Measurements from ENCODE around the gene LSM12. TPM values are rescaled to one million over a fixed set of nuclear protein-coding genes. Genes with fewer than 3 reads are reported as not detected.

The LSM12 gene
- total and polyA plus RNA-seq, 7 experiments from 2014 or later, result 29.3 to 72.5 (median 39.9) TPM

GRCh38 chr17:44095647-44096496 is 29.4 kb upstream of the LSM12 start:
- intact Hi-C loops (cut with micrococcal nuclease), result no loop called here
- H3K9me3 Mint-ChIP-seq, result no peaks in the 10 kb centered on the region

GRCh38 chr17:44095388-44095646 is 28.8 kb upstream of the LSM12 start:
- Histone ChIP-seq H3K4me3 (ENCODE audit: low read length) (no peak overlapping the region), H3K9me3 (ENCODE audit: control insufficient read depth in 2 of 3, low read length in 3 of 3) (no peaks in the 10 kb centered on the region), H3K4me1 (ENCODE audit: control insufficient read depth in 2 of 2, insufficient read depth in 2 of 2, low read length in 2 of 2) (peaks cover 0 to 12% of the 10 kb centered on the region in 2 donors), H3K27ac (ENCODE audit: low read depth, low read length) (peak overlapping the region; percentile 21), H3K27me3 (ENCODE audit: control insufficient read depth in 2 of 2, insufficient read depth in 2 of 2, low read length in 2 of 2) (no peaks in the 10 kb centered on the region), H3K36me3 (ENCODE audit: control insufficient read depth in 2 of 3, insufficient read depth in 3 of 3, low read length in 3 of 3) (peaks cover 0 to 30% (median 0%) of the 10 kb centered on the region in 3 experiments)
- no peaks in the 10 kb centered on the region for H3K27me3 Mint-ChIP-seq
- ATAC-seq (no peak), DNase-seq (no peak)
- POLR2A ChIA-PET, result interaction anchor here (0.6 kb wide), 1 partner anchor 374 kb away, joined by 3 read pairs; no protein-coding TSS in a partner anchor
- CTCF ChIA-PET, result no interaction called here
- peak overlapping the region in 3 of 9 donors; percentile 34 to 70 (median 56) for H3K27ac Mint-ChIP-seq
- peaks cover 0 to 8% (median 0%) of the 10 kb centered on the region in 5 donors for H3K36me3 Mint-ChIP-seq
- H3K9me3 Mint-ChIP-seq, result no peaks in the 10 kb centered on the region
- peak overlapping the region in 1 of 10 donors; percentile 47 for H3K4me3 Mint-ChIP-seq
- intact Hi-C loops (cut with micrococcal nuclease), result no loop called here
- H3K4me1 Mint-ChIP-seq, result peaks cover 7 to 20% (median 12%) of the 10 kb centered on the region in 7 donors

More at GRCh38 chr17:44095647-44096496, 29.4 kb upstream of the LSM12 start:
- H3K27ac Mint-ChIP-seq, result peak overlapping the region in 6 of 9 donors; percentile 34 to 78 (median 56)
- H3K4me1 Mint-ChIP-seq, result peaks cover 7 to 20% (median 12%) of the 10 kb centered on the region in 7 donors
- DNase-seq (no peak), ATAC-seq (peak; percentile 33)
- no peaks in the 10 kb centered on the region for H3K27me3 ChIP-seq (ENCODE audit: control insufficient read depth in 2 of 2, insufficient read depth in 2 of 2, low read length in 2 of 2)
- H3K27ac ChIP-seq (ENCODE audit: low read depth, low read length), result peak overlapping the region; percentile 21
- no peak overlapping the region for H3K4me3 ChIP-seq (ENCODE audit: low read length)
- H3K4me3 Mint-ChIP-seq, result peak overlapping the region in 7 of 10 donors; percentile 9 to 47 (median 34)
- peaks cover 0 to 29% (median 0%) of the 10 kb centered on the region in 3 experiments for H3K36me3 ChIP-seq (ENCODE audit: control insufficient read depth in 2 of 3, insufficient read depth in 3 of 3, low read length in 3 of 3)
- CTCF ChIA-PET, result no interaction called here
- POLR2A ChIA-PET, result interaction anchor here (0.6 kb wide), 1 partner anchor 375 kb away, joined by 3 read pairs; no protein-coding TSS in a partner anchor
- H3K36me3 Mint-ChIP-seq, result peaks cover 0 to 8% (median 0%) of the 10 kb centered on the region in 5 donors
- H3K9me3 ChIP-seq (ENCODE audit: control insufficient read depth in 2 of 3, low read length in 3 of 3), result no peaks in the 10 kb centered on the region
- H3K4me1 ChIP-seq (ENCODE audit: control insufficient read depth in 2 of 2, insufficient read depth in 2 of 2, low read length in 2 of 2), result peaks cover 0 to 12% of the 10 kb centered on the region in 2 donors
- no peaks in the 10 kb centered on the region for H3K27me3 Mint-ChIP-seq

GRCh38 chr17:44094701-44095387 is 28.4 kb upstream of the LSM12 start:
- Mint-ChIP-seq H3K4me1 (peaks cover 7 to 20% (median 12%) of the 10 kb centered on the region in 7 donors), H3K4me3 (no peak overlapping the region), H3K27ac (no peak overlapping the region), H3K27me3 (no peaks in the 10 kb centered on the region), H3K9me3 (no peaks in the 10 kb centered on the region), H3K36me3 (peaks cover 0 to 8% (median 0%) of the 10 kb centered on the region in 5 donors)
- no peaks in the 10 kb centered on the region for H3K27me3 ChIP-seq (ENCODE audit: control insufficient read depth in 2 of 2, insufficient read depth in 2 of 2, low read length in 2 of 2)
- H3K27ac ChIP-seq (ENCODE audit: low read depth, low read length), result no peak overlapping the region
- intact Hi-C loops (cut with micrococcal nuclease), result no loop called here
- ATAC-seq (no peak), DNase-seq (no peak)
- no peaks in the 10 kb centered on the region for H3K9me3 ChIP-seq (ENCODE audit: control insufficient read depth in 2 of 3, low read length in 3 of 3)
- peaks cover 0 to 12% of the 10 kb centered on the region in 2 donors for H3K4me1 ChIP-seq (ENCODE audit: control insufficient read depth in 2 of 2, insufficient read depth in 2 of 2, low read length in 2 of 2)
- ChIA-PET POLR2A (no interaction called here), CTCF (no interaction called here)
- H3K36me3 ChIP-seq (ENCODE audit: control insufficient read depth in 2 of 3, insufficient read depth in 3 of 3, low read length in 3 of 3), result peaks cover 0 to 30% (median 0%) of the 10 kb centered on the region in 3 experiments
- no peak overlapping the region for H3K4me3 ChIP-seq (ENCODE audit: low read length)

- H3K27ac ChIP-seq (ENCODE audit: low read depth, low read length), result no peak overlapping the region
- H3K9me3 Mint-ChIP-seq, result no peaks in the 10 kb centered on the region
- peaks cover 0 to 12% of the 10 kb centered on the region in 2 donors for H3K4me1 ChIP-seq (ENCODE audit: control insufficient read depth in 2 of 2, insufficient read depth in 2 of 2, low read length in 2 of 2)
- H3K27me3 Mint-ChIP-seq, result no peaks in the 10 kb centered on the region
- H3K27ac Mint-ChIP-seq, result no peak overlapping the region
- POLR2A ChIA-PET, result no interaction called here
- H3K9me3 ChIP-seq (ENCODE audit: control insufficient read depth in 2 of 3, low read length in 3 of 3), result no peaks in the 10 kb centered on the region
- H3K4me3 Mint-ChIP-seq, result no peak overlapping the region
- H3K27me3 ChIP-seq (ENCODE audit: control insufficient read depth in 2 of 2, insufficient read depth in 2 of 2, low read length in 2 of 2), result no peaks in the 10 kb centered on the region
- H3K36me3 Mint-ChIP-seq, result peaks cover 3 to 12% (median 4%) of the 10 kb centered on the region in 5 donors
- CTCF ChIA-PET, result interaction anchor here (0.6 kb wide), 1 partner anchor 113 kb away, joined by 3 read pairs; no protein-coding TSS in a partner anchor
- H3K4me1 Mint-ChIP-seq, result peaks cover 6 to 24% (median 15%) of the 10 kb centered on the region in 7 donors
- intact Hi-C loops (cut with micrococcal nuclease), result no loop called here
- H3K4me3 ChIP-seq (ENCODE audit: low read length), result no peak overlapping the region
- ATAC-seq (no peak), DNase-seq (no peak)
- peaks cover 0 to 39% (median 6%) of the 10 kb centered on the region in 3 experiments for H3K36me3 ChIP-seq (ENCODE audit: control insufficient read depth in 2 of 3, insufficient read depth in 3 of 3, low read length in 3 of 3)
Observed at GRCh38 chr17:44093231-44093900, 26.9 kb upstream of the LSM12 start.

- no peak overlapping the region for H3K27ac Mint-ChIP-seq
- no peak overlapping the region for H3K4me3 Mint-ChIP-seq
- H3K27me3 Mint-ChIP-seq, result no peaks in the 10 kb centered on the region
- H3K27me3 ChIP-seq (ENCODE audit: control insufficient read depth in 2 of 2, insufficient read depth in 2 of 2, low read length in 2 of 2), result no peaks in the 10 kb centered on the region
- no peak for ATAC-seq
- H3K36me3 Mint-ChIP-seq, result peaks cover 3 to 12% (median 4%) of the 10 kb centered on the region in 5 donors
- no peak overlapping the region for H3K27ac ChIP-seq (ENCODE audit: low read depth, low read length)
- H3K4me3 ChIP-seq (ENCODE audit: low read length), result no peak overlapping the region
- no peaks in the 10 kb centered on the region for H3K9me3 ChIP-seq (ENCODE audit: control insufficient read depth in 2 of 3, low read length in 3 of 3)
- H3K4me1 Mint-ChIP-seq, result peaks cover 0 to 21% (median 12%) of the 10 kb centered on the region in 7 donors
- POLR2A ChIA-PET, result interaction anchor here (0.5 kb wide), 1 partner anchor 237 kb away, joined by 3 read pairs; no protein-coding TSS in a partner anchor
- peaks cover 0 to 7% of the 10 kb centered on the region in 2 donors for H3K4me1 ChIP-seq (ENCODE audit: control insufficient read depth in 2 of 2, insufficient read depth in 2 of 2, low read length in 2 of 2)
- H3K9me3 Mint-ChIP-seq, result no peaks in the 10 kb centered on the region
- peaks cover 0 to 52% (median 6%) of the 10 kb centered on the region in 3 experiments for H3K36me3 ChIP-seq (ENCODE audit: control insufficient read depth in 2 of 3, insufficient read depth in 3 of 3, low read length in 3 of 3)
- CTCF ChIA-PET, result no interaction called here
- intact Hi-C loops (cut with micrococcal nuclease), result no loop called here
- DNase-seq, result no peak
Observed at GRCh38 chr17:44092051-44092450, 25.6 kb upstream of the LSM12 start.

GRCh38 chr17:44091200-44091997 is 24.9 kb upstream of the LSM12 start:
- Histone ChIP-seq H3K27me3 (ENCODE audit: control insufficient read depth in 2 of 2, insufficient read depth in 2 of 2, low read length in 2 of 2) (no peaks in the 10 kb centered on the region), H3K36me3 (ENCODE audit: control insufficient read depth in 2 of 3, insufficient read depth in 3 of 3, low read length in 3 of 3) (peaks cover 0 to 55% (median 6%) of the 10 kb centered on the region in 3 experiments), H3K4me1 (ENCODE audit: control insufficient read depth in 2 of 2, insufficient read depth in 2 of 2, low read length in 2 of 2) (peaks cover 0 to 5% of the 10 kb centered on the region in 2 donors), H3K27ac (ENCODE audit: low read depth, low read length) (no peak overlapping the region), H3K4me3 (ENCODE audit: low read length) (no peak overlapping the region), H3K9me3 (ENCODE audit: control insufficient read depth in 2 of 3, low read length in 3 of 3) (no peaks in the 10 kb centered on the region)
- POLR2A ChIA-PET, result interaction anchor here (0.5 kb wide), 1 partner anchor 238 kb away, joined by 3 read pairs; no protein-coding TSS in a partner anchor
- ATAC-seq (no peak), DNase-seq (no peak)
- H3K4me1 Mint-ChIP-seq, result peaks cover 0 to 23% (median 15%) of the 10 kb centered on the region in 7 donors
- CTCF ChIA-PET, result no interaction called here
- H3K27me3 Mint-ChIP-seq, result no peaks in the 10 kb centered on the region
- no peak overlapping the region for H3K27ac Mint-ChIP-seq
- intact Hi-C loops (cut with micrococcal nuclease), result no loop called here
- no peaks in the 10 kb centered on the region for H3K9me3 Mint-ChIP-seq
- H3K4me3 Mint-ChIP-seq, result no peak overlapping the region
- H3K36me3 Mint-ChIP-seq, result peaks cover 3 to 12% (median 4%) of the 10 kb centered on the region in 5 donors
